MCF 10A (cell line): ENCODE results near the gene LDAH. TPM values are rescaled to one million over a fixed set of nuclear protein-coding genes. Genes with fewer than 3 reads are reported as not detected.

Experiments
- BruUV-seq: library from RNA; stranded (reverse); fragments of 400-500 nt; replicated peaks from 2 replicates; lab custom pipeline; 2021; lab: Mats Ljungman, UMichigan
- CTCF ChIA-PET: fragments of 300-600 bp; sonication (Branson Sonifier 250); formaldehyde crosslinking; extraction: SDS; loops from one replicate; lab custom pipeline; 2021; ENCODE audit warnings: antibody characterized with exemption, inconsistent platforms; lab: Yijun Ruan, JAX
- POLR2A ChIA-PET: fragments of 300-600, 350-650 bp; sonication (Branson Sonifier 250); formaldehyde crosslinking; extraction: SDS; loops from one replicate; lab custom pipeline; 2020; ENCODE audit warnings: antibody characterized with exemption, inconsistent platforms; lab: Yijun Ruan, JAX
- DNase-seq: peaks from one replicate; pipeline ENCODE4 v3.0.0-alpha.2; 2018; ENCODE audit not compliant: unreplicated experiment
- H3K27ac Mint-ChIP-seq: one replicate; pipeline ENCODE4 v1.8.0; 2022; ENCODE audit warnings: mild to moderate bottlenecking, low read depth, mixed read lengths; ENCODE audit not compliant: unreplicated experiment
- H3K27me3 Mint-ChIP-seq: one replicate; pipeline ENCODE4 v1.8.0; 2022; ENCODE audit warnings: mixed read lengths; ENCODE audit not compliant: insufficient read depth, unreplicated experiment
- H3K36me3 Mint-ChIP-seq: one replicate; pipeline ENCODE4 v1.8.0; 2022; ENCODE audit warnings: mild to moderate bottlenecking, moderate library complexity, mixed read lengths; ENCODE audit not compliant: insufficient read depth, unreplicated experiment
- H3K4me1 Mint-ChIP-seq: one replicate; pipeline ENCODE4 v1.8.0; 2022; ENCODE audit warnings: mixed read lengths; ENCODE audit not compliant: insufficient read depth, unreplicated experiment
- H3K4me3 Mint-ChIP-seq: one replicate; pipeline ENCODE4 v1.8.0; 2022; ENCODE audit warnings: mild to moderate bottlenecking, moderate library complexity, mixed read lengths; ENCODE audit not compliant: unreplicated experiment
- H3K9me3 Mint-ChIP-seq: one replicate; pipeline ENCODE4 v1.8.0; 2022; ENCODE audit warnings: mixed read lengths; ENCODE audit not compliant: unreplicated experiment
- intact Hi-C: fragments of 100-400 bp; cut with micrococcal nuclease; formaldehyde crosslinking; loops from 2 replicates; pipeline ENCODE4 v1.14.1; 2022
- total RNA-seq: library from RNA; stranded (reverse); gene quantifications from 2 replicates; pipeline ENCODE4 v1.2.3, GENCODE V29; 2022
- TF ChIP-seq, protein P1 (sequence below): fragments of 200-600 bp; IDR thresholded peaks from one replicate; pipeline ENCODE4 v1.8.0; 2022; ENCODE audit warnings: antibody characterized with exemption, mild to moderate bottlenecking; ENCODE audit not compliant: unreplicated experiment

Gene LDAH
- total RNA-seq, 1 experiment from 2014 or later = 17.0 TPM

DNA sequence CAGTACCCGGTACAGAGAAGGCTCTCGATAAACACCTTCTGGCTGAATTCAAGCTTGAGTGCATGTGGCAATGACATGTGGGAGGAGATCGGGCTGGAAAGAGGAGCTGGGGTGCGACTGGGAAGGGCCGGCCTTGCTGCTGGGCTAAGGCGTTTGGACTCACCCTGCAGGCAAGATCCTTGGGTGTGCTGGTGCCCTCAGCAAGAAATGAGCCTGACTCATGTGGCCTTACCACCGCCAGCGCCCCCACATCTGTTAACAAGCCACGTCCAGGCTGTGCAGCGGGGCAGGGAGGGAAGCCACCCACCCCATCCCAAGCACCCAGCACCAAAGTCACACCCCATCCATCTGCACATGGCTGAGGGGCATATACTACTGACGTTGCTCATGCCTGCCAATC lies 173.3 kb downstream of the LDAH start:
- TF ChIP-seq, protein P1, sequence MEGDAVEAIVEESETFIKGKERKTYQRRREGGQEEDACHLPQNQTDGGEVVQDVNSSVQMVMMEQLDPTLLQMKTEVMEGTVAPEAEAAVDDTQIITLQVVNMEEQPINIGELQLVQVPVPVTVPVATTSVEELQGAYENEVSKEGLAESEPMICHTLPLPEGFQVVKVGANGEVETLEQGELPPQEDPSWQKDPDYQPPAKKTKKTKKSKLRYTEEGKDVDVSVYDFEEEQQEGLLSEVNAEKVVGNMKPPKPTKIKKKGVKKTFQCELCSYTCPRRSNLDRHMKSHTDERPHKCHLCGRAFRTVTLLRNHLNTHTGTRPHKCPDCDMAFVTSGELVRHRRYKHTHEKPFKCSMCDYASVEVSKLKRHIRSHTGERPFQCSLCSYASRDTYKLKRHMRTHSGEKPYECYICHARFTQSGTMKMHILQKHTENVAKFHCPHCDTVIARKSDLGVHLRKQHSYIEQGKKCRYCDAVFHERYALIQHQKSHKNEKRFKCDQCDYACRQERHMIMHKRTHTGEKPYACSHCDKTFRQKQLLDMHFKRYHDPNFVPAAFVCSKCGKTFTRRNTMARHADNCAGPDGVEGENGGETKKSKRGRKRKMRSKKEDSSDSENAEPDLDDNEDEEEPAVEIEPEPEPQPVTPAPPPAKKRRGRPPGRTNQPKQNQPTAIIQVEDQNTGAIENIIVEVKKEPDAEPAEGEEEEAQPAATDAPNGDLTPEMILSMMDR = no peak
- no peak for DNase-seq
- intact Hi-C loops = no loop called here
- POLR2A ChIA-PET = interaction anchor here (1.1 to 1.5 kb wide), 3 partner anchors 32 to 207 kb away, joined by 5 to 10 read pairs (median 5); no protein-coding TSS in a partner anchor
- peaks cover under 1% of the 10 kb centered on the region for H3K27me3 Mint-ChIP-seq
- H3K9me3 Mint-ChIP-seq = no peaks in the 10 kb centered on the region
- peaks cover 22% of the 10 kb centered on the region for H3K4me1 Mint-ChIP-seq
- CTCF ChIA-PET = interaction anchor here (0.6 to 4.2 kb wide), 15 partner anchors 12 to 314 kb away, joined by 3 to 61 read pairs (median 6); no protein-coding TSS in a partner anchor
- H3K27ac Mint-ChIP-seq = no peak overlapping the region
- no TSS peak for BruUV-seq
- H3K36me3 Mint-ChIP-seq = peaks cover 6% of the 10 kb centered on the region
- peak overlapping the region; percentile 82 for H3K4me3 Mint-ChIP-seq

DNA sequence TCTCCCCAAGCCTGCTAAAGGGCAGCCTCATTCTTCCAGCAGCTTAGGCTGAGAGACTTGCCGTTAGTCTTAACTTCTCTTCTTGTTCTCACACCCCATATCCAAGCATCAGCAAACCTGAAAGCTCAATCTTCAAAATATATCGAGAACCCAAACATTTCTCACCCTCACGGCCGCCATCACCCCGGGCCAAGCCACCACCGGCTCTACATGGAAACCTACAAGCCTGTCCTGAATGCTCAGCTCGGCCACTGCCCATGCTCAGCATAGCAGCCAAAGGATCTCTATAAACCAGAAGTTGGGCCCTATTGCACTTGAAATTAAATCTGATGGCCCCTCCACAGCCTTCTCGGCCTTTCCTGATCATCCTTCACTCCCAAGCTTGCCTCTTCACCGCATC lies 174.1 kb downstream of the LDAH start:
- BruUV-seq = no TSS peak
- no peak overlapping the region for H3K27ac Mint-ChIP-seq

DNA sequence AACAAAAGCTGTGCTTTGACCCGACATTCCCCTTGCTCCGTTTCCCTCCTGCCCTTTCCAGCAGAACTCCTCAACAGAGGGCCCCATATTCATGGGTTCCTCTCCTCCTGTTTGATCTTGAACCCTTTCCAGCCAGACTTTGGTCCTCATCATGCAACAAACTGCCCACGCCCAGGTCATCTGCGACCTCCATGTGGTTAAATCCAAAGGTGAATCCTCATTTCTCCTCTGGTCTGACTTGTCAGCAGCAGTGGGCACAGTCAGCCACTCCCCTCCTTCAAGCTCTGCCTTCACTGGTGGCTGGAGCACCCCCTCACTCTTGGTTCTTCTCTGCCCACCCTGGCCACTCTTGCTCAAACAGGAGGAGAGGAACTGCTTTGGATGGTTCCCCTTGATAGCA lies 174.7 kb downstream of the LDAH start:
- no peaks in the 10 kb centered on the region for H3K9me3 Mint-ChIP-seq
- H3K27me3 Mint-ChIP-seq = no peaks in the 10 kb centered on the region
- H3K4me3 Mint-ChIP-seq = no peak overlapping the region
- H3K4me1 Mint-ChIP-seq = peaks cover 22% of the 10 kb centered on the region
- H3K36me3 Mint-ChIP-seq = peaks cover 13% of the 10 kb centered on the region
- CTCF ChIA-PET = interaction anchor here (0.7 to 4.0 kb wide), 11 partner anchors 13 to 322 kb away, joined by 3 to 61 read pairs (median 5); no protein-coding TSS in a partner anchor
- intact Hi-C loops = no loop called here
- no peak overlapping the region for H3K27ac Mint-ChIP-seq
- no peak for DNase-seq
- BruUV-seq = no TSS peak
- TF ChIP-seq, protein P1 = no peak
- POLR2A ChIA-PET = interaction anchor here (1.1 kb wide), 1 partner anchor 210 kb away, joined by 3 read pairs; no protein-coding TSS in a partner anchor

More for the DNA sequence above, 174.1 kb downstream of the LDAH start:
- no peak for DNase-seq
- TF ChIP-seq, protein P1 = no peak
- intact Hi-C loops = no loop called here
- peaks cover 8% of the 10 kb centered on the region for H3K36me3 Mint-ChIP-seq
- H3K4me3 Mint-ChIP-seq = no peak overlapping the region
- CTCF ChIA-PET = interaction anchor here (0.7 to 4.0 kb wide), 12 partner anchors 12 to 322 kb away, joined by 3 to 61 read pairs (median 5); no protein-coding TSS in a partner anchor
- no peaks in the 10 kb centered on the region for H3K27me3 Mint-ChIP-seq
- H3K9me3 Mint-ChIP-seq = no peaks in the 10 kb centered on the region
- POLR2A ChIA-PET = no interaction called here
- H3K4me1 Mint-ChIP-seq = peaks cover 22% of the 10 kb centered on the region

DNA sequence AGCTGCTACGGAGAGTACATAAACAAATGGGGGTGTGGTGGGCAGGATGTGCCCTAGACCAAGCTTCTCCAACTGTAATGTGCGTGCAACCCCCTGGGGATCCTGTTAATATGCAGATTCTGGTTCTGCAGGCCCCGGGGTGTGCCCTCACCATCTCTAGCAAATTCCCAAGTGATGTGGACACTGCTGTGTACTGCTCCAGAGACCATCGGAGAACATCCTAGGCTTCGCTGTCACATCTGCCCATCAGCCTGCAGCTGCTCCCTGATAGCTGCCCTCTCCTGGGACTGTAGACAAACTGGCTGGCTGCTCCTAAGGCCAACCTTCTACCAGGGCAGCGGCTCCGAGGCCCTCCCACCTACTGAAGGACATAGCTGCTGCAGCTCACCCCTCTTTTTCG lies 175.2 kb downstream of the LDAH start:
- BruUV-seq = no TSS peak
- Mint-ChIP-seq H3K27ac (no peak overlapping the region), H3K27me3 (no peaks in the 10 kb centered on the region), H3K4me1 (peaks cover 22% of the 10 kb centered on the region), H3K9me3 (no peaks in the 10 kb centered on the region), H3K4me3 (no peak overlapping the region), H3K36me3 (peaks cover 14% of the 10 kb centered on the region)
- CTCF ChIA-PET = interaction anchor here (0.7 to 3.3 kb wide), 9 partner anchors 13 to 322 kb away, joined by 3 to 17 read pairs (median 6); no protein-coding TSS in a partner anchor
- TF ChIP-seq, protein P1 = no peak
- POLR2A ChIA-PET = interaction anchor here (1.1 kb wide), 1 partner anchor 210 kb away, joined by 3 read pairs; no protein-coding TSS in a partner anchor
- no peak for DNase-seq
- intact Hi-C loops = no loop called here
